NOMO-1 treated with DMSO at 0.1 percent for 48 hours (cell line): ENCODE measurements around the gene USP49.
"Not testable (repeated sequence)": the region's sequence is repeated elsewhere in the genome, so short reads cannot be mapped to it uniquely, and the experiment has no call there.

ENCODE experiments used
- DNase-seq: peaks from one replicate; lab custom pipeline; 2025; ENCODE audit not compliant: unreplicated experiment; lab: John Stamatoyannopoulos, UW

The USP49 gene

GRCh38 chr6:41783106-41783780 lies 111.9 kb downstream of the USP49 start:
- DNase-seq = no peak

GRCh38 chr6:41781366-41781730 lies 113.8 kb downstream of the USP49 start:
- no peak for DNase-seq

- no peak for DNase-seq
These were observed 114.4 kb downstream of the USP49 start, which contains the start of gene PRICKLE4 for GRCh38 chr6:41780551-41781365. PRICKLE4 (plus strand) TSS chr6:41780782; CDS start chr6:41783474, 2,692 bp downstream.

GRCh38 chr6:41779788-41780550 lies 115.2 kb downstream of the USP49 start, which contains the start of gene FRS3:
FRS3 (minus strand) TSS chr6:41779900; CDS start chr6:41776987, 2,913 bp downstream.
- DNase-seq = peak; percentile 90

GRCh38 chr6:41779336-41779735 lies 115.8 kb downstream of the USP49 start:
- DNase-seq = no peak

- DNase-seq = no peak
These were observed 116.3 kb downstream of the USP49 start for GRCh38 chr6:41778895-41779294.

GRCh38 chr6:41777551-41778285 lies 117.5 kb downstream of the USP49 start:
- peak; percentile 55 for DNase-seq

GRCh38 chr6:41775293-41775882 lies 119.8 kb downstream of the USP49 start:
- no peak for DNase-seq

- no peak for DNase-seq
These were observed 120.3 kb downstream of the USP49 start for GRCh38 chr6:41774841-41775240.

GRCh38 chr6:41771058-41771983 lies 123.9 kb downstream of the USP49 start:
- no peak for DNase-seq

GRCh38 chr6:41770381-41771057 lies 124.7 kb downstream of the USP49 start:
- no peak for DNase-seq

- DNase-seq = no peak
These were observed 125.8 kb downstream of the USP49 start for GRCh38 chr6:41769376-41769775.

GRCh38 chr6:41768545-41769308 lies 126.4 kb downstream of the USP49 start:
- no peak for DNase-seq

GRCh38 chr6:41767112-41767833 lies 127.9 kb downstream of the USP49 start:
- DNase-seq = peak; percentile 28

GRCh38 chr6:41766043-41766664 lies 129.0 kb downstream of the USP49 start:
- DNase-seq = not testable (repeated sequence)

- DNase-seq = no peak
These were observed 131.7 kb downstream of the USP49 start for GRCh38 chr6:41763470-41763869.
